ENCODE results near the gene NRM.

Gene NRM, protein sequence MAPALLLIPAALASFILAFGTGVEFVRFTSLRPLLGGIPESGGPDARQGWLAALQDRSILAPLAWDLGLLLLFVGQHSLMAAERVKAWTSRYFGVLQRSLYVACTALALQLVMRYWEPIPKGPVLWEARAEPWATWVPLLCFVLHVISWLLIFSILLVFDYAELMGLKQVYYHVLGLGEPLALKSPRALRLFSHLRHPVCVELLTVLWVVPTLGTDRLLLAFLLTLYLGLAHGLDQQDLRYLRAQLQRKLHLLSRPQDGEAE

DNA sequence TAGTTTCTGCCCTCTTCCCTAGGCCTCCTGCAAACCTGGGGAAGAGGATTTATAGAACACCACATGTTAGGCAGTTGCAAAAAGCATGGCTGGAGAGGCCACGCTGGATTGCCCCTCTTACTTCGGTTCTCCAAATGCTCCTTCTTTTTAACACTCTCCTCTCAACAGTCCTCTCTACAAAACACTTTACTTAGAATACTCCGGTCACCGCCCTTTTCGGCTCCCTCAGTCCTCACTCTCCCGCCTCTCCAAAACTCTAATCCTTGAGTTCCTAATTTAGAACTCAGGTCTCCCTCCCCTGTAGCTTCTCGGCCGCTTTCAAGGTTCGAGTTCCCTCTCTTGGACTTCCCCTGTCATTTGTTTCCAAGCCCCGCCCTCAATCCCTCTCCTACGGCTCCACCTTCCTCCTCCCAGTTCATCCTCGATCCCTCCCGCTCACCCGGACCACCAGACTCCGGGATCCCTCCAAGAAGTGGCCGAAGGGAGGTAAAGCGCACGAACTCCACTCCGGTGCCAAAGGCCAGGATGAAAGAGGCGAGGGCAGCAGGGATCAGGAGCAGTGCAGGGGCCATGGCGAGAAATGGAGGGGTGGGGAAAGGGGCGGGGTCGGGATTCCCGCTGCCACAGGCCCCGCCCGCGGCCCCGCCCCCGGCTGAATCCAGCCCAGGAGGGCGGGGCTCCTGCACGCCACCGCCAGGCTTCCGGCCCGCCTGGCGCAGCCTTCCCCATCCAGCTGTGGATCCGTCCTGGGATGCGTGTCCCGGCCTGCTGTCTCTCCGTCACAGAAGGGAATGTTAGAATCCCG is at the start of gene NRM:
Gene NRM, minus strand, starts transcription at position 582 of the 805 bp plus-strand sequence. Its CDS starts 10 bp downstream, at position 572.
- peak; percentile 60 for ATAC-seq

DNA sequence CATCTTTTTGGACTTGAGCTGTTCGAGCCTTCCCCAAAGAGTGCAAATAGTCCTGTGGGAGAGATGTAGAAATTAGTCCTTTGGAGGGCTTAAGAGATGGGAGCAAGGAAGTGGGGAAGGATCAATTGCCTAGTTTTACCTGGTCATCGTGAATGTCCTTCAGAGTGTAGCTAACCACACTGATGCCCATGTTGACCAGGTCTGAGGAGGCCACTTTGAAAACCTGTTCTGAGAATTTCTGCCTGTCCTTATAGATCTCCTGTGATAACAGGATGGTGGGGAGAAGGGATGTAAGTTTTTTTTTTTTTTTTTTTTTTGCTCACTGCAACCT is 49.7 kb upstream of the NRM start:
- no peak for ATAC-seq
- TF ChIP-seq, protein P1, sequence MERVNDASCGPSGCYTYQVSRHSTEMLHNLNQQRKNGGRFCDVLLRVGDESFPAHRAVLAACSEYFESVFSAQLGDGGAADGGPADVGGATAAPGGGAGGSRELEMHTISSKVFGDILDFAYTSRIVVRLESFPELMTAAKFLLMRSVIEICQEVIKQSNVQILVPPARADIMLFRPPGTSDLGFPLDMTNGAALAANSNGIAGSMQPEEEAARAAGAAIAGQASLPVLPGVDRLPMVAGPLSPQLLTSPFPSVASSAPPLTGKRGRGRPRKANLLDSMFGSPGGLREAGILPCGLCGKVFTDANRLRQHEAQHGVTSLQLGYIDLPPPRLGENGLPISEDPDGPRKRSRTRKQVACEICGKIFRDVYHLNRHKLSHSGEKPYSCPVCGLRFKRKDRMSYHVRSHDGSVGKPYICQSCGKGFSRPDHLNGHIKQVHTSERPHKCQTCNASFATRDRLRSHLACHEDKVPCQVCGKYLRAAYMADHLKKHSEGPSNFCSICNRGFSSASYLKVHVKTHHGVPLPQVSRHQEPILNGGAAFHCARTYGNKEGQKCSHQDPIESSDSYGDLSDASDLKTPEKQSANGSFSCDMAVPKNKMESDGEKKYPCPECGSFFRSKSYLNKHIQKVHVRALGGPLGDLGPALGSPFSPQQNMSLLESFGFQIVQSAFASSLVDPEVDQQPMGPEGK (CRISPR knock-in tag; IDR thresholded peaks at IDR 0.05; ENCODE audit: borderline replicate concordance): no peak
- TF ChIP-seq GLIS3 (CRISPR knock-in tag; IDR thresholded peaks at IDR 0.05): no peak
- no peak for TF ChIP-seq BACH2 (CRISPR knock-in tag; IDR thresholded peaks at IDR 0.05; ENCODE audit: borderline replicate concordance)

More for the DNA sequence above, at the start of gene NRM:
- TF ChIP-seq OSR1 (CRISPR knock-in tag; IDR thresholded peaks at IDR 0.05) (no peak), RARB (CRISPR knock-in tag; IDR thresholded peaks at IDR 0.05) (no peak), GLIS3 (CRISPR knock-in tag; IDR thresholded peaks at IDR 0.05) (no peak), ZC3H10 (CRISPR knock-in tag; IDR thresholded peaks at IDR 0.05) (no peak), ESRRG (CRISPR knock-in tag; IDR thresholded peaks at IDR 0.05) (no peak), SNAI2 (CRISPR knock-in tag; IDR thresholded peaks at IDR 0.05) (no peak), ZFP3 (CRISPR knock-in tag; IDR thresholded peaks at IDR 0.05) (peak; percentile 86; the same call in 1 of the 2 replicates), ZNF8 (CRISPR knock-in tag; IDR thresholded peaks at IDR 0.05) (no peak)

DNA sequence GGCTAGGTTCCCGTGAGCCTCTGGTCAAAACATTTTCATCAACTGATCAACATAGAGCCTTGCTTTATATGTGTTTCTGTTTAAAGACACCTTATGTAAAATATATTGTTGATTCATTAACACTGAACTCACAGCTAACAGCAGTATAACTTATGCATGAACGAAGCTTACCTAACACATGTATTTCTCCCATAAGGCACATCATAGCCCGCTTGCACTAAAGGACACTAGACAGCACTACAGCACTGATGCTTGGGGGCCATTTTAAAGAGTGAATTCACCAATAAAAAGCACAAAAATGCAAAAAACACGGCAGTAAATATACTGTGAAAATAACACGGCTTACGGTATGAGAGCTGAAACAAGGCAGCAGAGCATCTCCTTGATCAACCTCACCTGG is 47.7 kb upstream of the NRM start:
- TF ChIP-seq ZNF565 (CRISPR knock-in tag; conservative IDR thresholded peaks at IDR 0.05; ENCODE audit: low read depth) (no peak), ARNTL (CRISPR knock-in tag; IDR thresholded peaks at IDR 0.05; ENCODE audit: borderline replicate concordance, low read depth) (no peak), BACH2 (CRISPR knock-in tag; IDR thresholded peaks at IDR 0.05; ENCODE audit: borderline replicate concordance) (no peak), ISL1 (CRISPR knock-in tag; IDR thresholded peaks at IDR 0.05) (no peak), ZFP3 (CRISPR knock-in tag; IDR thresholded peaks at IDR 0.05) (no peak), TCF4 (CRISPR knock-in tag; IDR thresholded peaks at IDR 0.05; ENCODE audit: borderline replicate concordance) (no peak), CSDC2 (CRISPR knock-in tag; IDR thresholded peaks at IDR 0.05) (no peak), ESRRG (CRISPR knock-in tag; IDR thresholded peaks at IDR 0.05) (no peak), ZFP30 (CRISPR knock-in tag; IDR thresholded peaks at IDR 0.05) (no peak), ZNF8 (CRISPR knock-in tag; IDR thresholded peaks at IDR 0.05) (no peak), TOX (CRISPR knock-in tag; IDR thresholded peaks at IDR 0.05; ENCODE audit: borderline replicate concordance) (no peak), RARB (CRISPR knock-in tag; IDR thresholded peaks at IDR 0.05) (no peak), GLIS3 (CRISPR knock-in tag; IDR thresholded peaks at IDR 0.05) (no peak), ZC3H10 (CRISPR knock-in tag; IDR thresholded peaks at IDR 0.05) (no peak), SNAI2 (CRISPR knock-in tag; IDR thresholded peaks at IDR 0.05) (no peak)
- TF ChIP-seq, protein P2, sequence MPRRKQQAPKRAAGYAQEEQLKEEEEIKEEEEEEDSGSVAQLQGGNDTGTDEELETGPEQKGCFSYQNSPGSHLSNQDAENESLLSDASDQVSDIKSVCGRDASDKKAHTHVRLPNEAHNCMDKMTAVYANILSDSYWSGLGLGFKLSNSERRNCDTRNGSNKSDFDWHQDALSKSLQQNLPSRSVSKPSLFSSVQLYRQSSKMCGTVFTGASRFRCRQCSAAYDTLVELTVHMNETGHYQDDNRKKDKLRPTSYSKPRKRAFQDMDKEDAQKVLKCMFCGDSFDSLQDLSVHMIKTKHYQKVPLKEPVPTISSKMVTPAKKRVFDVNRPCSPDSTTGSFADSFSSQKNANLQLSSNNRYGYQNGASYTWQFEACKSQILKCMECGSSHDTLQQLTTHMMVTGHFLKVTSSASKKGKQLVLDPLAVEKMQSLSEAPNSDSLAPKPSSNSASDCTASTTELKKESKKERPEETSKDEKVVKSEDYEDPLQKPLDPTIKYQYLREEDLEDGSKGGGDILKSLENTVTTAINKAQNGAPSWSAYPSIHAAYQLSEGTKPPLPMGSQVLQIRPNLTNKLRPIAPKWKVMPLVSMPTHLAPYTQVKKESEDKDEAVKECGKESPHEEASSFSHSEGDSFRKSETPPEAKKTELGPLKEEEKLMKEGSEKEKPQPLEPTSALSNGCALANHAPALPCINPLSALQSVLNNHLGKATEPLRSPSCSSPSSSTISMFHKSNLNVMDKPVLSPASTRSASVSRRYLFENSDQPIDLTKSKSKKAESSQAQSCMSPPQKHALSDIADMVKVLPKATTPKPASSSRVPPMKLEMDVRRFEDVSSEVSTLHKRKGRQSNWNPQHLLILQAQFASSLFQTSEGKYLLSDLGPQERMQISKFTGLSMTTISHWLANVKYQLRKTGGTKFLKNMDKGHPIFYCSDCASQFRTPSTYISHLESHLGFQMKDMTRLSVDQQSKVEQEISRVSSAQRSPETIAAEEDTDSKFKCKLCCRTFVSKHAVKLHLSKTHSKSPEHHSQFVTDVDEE (CRISPR knock-in tag; IDR thresholded peaks at IDR 0.05): no peak
- TF ChIP-seq, protein P3, sequence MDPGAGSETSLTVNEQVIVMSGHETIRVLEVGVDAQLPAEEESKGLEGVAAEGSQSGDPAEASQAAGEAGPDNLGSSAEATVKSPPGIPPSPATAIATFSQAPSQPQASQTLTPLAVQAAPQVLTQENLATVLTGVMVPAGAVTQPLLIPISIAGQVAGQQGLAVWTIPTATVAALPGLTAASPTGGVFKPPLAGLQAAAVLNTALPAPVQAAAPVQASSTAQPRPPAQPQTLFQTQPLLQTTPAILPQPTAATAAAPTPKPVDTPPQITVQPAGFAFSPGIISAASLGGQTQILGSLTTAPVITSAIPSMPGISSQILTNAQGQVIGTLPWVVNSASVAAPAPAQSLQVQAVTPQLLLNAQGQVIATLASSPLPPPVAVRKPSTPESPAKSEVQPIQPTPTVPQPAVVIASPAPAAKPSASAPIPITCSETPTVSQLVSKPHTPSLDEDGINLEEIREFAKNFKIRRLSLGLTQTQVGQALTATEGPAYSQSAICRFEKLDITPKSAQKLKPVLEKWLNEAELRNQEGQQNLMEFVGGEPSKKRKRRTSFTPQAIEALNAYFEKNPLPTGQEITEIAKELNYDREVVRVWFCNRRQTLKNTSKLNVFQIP (CRISPR knock-in tag; IDR thresholded peaks at IDR 0.05; ENCODE audit: borderline replicate concordance, low read depth): no peak
- TF ChIP-seq, protein P4, sequence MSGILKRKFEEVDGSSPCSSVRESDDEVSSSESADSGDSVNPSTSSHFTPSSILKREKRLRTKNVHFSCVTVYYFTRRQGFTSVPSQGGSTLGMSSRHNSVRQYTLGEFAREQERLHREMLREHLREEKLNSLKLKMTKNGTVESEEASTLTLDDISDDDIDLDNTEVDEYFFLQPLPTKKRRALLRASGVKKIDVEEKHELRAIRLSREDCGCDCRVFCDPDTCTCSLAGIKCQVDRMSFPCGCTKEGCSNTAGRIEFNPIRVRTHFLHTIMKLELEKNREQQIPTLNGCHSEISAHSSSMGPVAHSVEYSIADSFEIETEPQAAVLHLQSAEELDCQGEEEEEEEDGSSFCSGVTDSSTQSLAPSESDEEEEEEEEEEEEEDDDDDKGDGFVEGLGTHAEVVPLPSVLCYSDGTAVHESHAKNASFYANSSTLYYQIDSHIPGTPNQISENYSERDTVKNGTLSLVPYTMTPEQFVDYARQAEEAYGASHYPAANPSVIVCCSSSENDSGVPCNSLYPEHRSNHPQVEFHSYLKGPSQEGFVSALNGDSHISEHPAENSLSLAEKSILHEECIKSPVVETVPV (CRISPR knock-in tag; IDR thresholded peaks at IDR 0.05): no peak
- no peak for ATAC-seq

All from SK-N-SH treated with all-trans-retinoic acid at 6 μM for 48 hours (cell line).